HFF-Myc (cell line): ENCODE measurements around the gene CTSD.

ENCODE experiments used
- DNase-seq: peaks from one replicate; pipeline ENCODE4 v3.0.0-alpha.2; 2011; ENCODE audit warnings: low read depth; ENCODE audit errors: extremely low read depth
- H3K4me3 ChIP-seq: replicated peaks from 2 replicates; pipeline ENCODE4 v1.5.1; 2011; ENCODE audit warnings: low read depth, mild to moderate bottlenecking, control low read depth, low read length
- CTCF ChIP-seq: IDR thresholded peaks from 2 replicates; pipeline ENCODE4 v1.5.1; 2012; ENCODE audit warnings: mild to moderate bottlenecking, low read depth, low read length, control low read depth; ENCODE audit errors: missing control alignments

Gene CTSD

GRCh38 chr11:1767399-1768140 lies 3.8 kb upstream of the CTSD start:
- no peak for TF ChIP-seq CTCF
- H3K4me3 ChIP-seq: no peak overlapping the region
- no peak for DNase-seq

- H3K4me3 ChIP-seq: no peak overlapping the region
- no peak for DNase-seq
- no peak for TF ChIP-seq CTCF
Observed at GRCh38 chr11:1766719-1767398, 3.1 kb upstream of the CTSD start.

GRCh38 chr11:1765871-1766718 lies 2.4 kb upstream of the CTSD start:
- no peak overlapping the region for H3K4me3 ChIP-seq
- no peak for DNase-seq
- peak; percentile 29 for TF ChIP-seq CTCF

- H3K4me3 ChIP-seq: peak overlapping the region; percentile 84
- TF ChIP-seq CTCF: no peak
- DNase-seq: no peak
Observed at GRCh38 chr11:1763336-1763795, 361 bp downstream of the CTSD start.

GRCh38 chr11:1762537-1763302 lies 1.0 kb downstream of the CTSD start:
- H3K4me3 ChIP-seq: peak overlapping the region; percentile 84
- TF ChIP-seq CTCF: no peak
- no peak for DNase-seq

- TF ChIP-seq CTCF: no peak
- DNase-seq: no peak
- H3K4me3 ChIP-seq: peak overlapping the region; percentile 84
Observed at GRCh38 chr11:1761857-1762536, 1.7 kb downstream of the CTSD start.
